Body of pancreas (tissue), 4 donors: Measurements from ENCODE around the gene DNMT3A. TPM values are rescaled to one million over a fixed set of nuclear protein-coding genes. Genes with fewer than 3 reads are reported as not detected.

Experiments used
- ATAC-seq: fragments of 150-250 bp; one replicate; pipeline ENCODE4 v1.9.1; 2016
- DNase-seq, 4 donors: peaks; one replicate each; pipeline ENCODE4 v3.0.0-alpha.2; 2019
- H3K27ac ChIP-seq, 4 donors: fragments of 200-600 bp; sonication (generic); 1 replicate in 3 of 4; 2 replicates in 1 of 4; pipeline versions ENCODE4 v1.5.1 to v1.6.1; 2016 to 2019; ENCODE audit warnings: mild to moderate bottlenecking in 1 of 4, mixed read lengths in 1 of 4, moderate library complexity in 1 of 4
- H3K27me3 ChIP-seq, 2 donors: fragments of 200-600 bp; sonication (generic); one replicate each; pipeline ENCODE4 v1.6.0; 2016; ENCODE audit warnings: mild to moderate bottlenecking in 1 of 2
- H3K36me3 ChIP-seq, 2 donors: fragments of 200-600 bp; sonication (generic); replicated peaks in 1 of 2; 2 replicates each; pipeline ENCODE4 v1.5.1; 2016; ENCODE audit warnings: low read depth in 2 of 2; ENCODE audit not compliant: insufficient read depth in 1 of 2
- H3K4me1 ChIP-seq: fragments of 200-600 bp; sonication (generic); one replicate; pipeline ENCODE4 v1.6.0; 2016
- H3K4me3 ChIP-seq, 2 donors: fragments of 200-600 bp; sonication (generic); 1 replicate in 1 of 2; 2 replicates in 1 of 2; pipeline ENCODE4 v1.5.1; 2016 to 2019
- H3K9me3 ChIP-seq, 3 donors: fragments of 200-600 bp; sonication (generic); 1 replicate in 2 of 3; 2 replicates in 1 of 3; pipeline ENCODE4 v1.5.1; 2016
- CTCF ChIP-seq, 7 experiments: fragments of 450-650 bp in 4 of 7; fragments of 200-600 bp in 3 of 7; sonication (generic) in 3 of 7; IDR thresholded peaks; one replicate each; pipeline ENCODE4 v1.5.1; 2016 to 2019; ENCODE audit warnings: antibody characterized with exemption in 7 of 7
- POLR2A ChIP-seq, 3 donors: fragments of 450-650 bp; IDR thresholded peaks; one replicate each; pipeline ENCODE4 v1.6.1; 2016; ENCODE audit warnings: antibody characterized with exemption in 3 of 3, mild to moderate bottlenecking in 2 of 3
- WGBS, 2 donors: methylation state at CpG; one replicate each; pipeline ENCODE4 v1.1.5; 2017; 5-methylcytosine and 5-hydroxymethylcytosine counted together
- intact Hi-C: fragments of 100-400 bp; cut with DNase I; formaldehyde crosslinking; loops from one replicate; pipeline ENCODE4 v1.15.1; 2023
- total RNA-seq, 2 donors: library from RNA; depleted of rRNA; stranded (reverse); fragments of >200 nt; gene quantifications; one replicate each; pipeline ENCODE4 v1.1.0, GENCODE V29; 2016

The DNMT3A gene
- total RNA-seq, 2 donors from 2014 or later: 18.7 to 27.4 TPM

- TF ChIP-seq CTCF (IDR thresholded peaks at IDR 0.05): no peak
- no peak for TF ChIP-seq POLR2A (IDR thresholded peaks at IDR 0.05)
- WGBS, 2 donors: 86 to 93% methylated on average over 10 of the region's 10 CpGs
- intact Hi-C loops: no loop called here
- no peaks in the 10 kb centered on the region for H3K9me3 ChIP-seq
- peaks cover 0 to 4% of the 10 kb centered on the region in 2 donors for H3K36me3 ChIP-seq
- H3K4me3 ChIP-seq: no peak overlapping the region
- ATAC-seq: no peak
- no peak for DNase-seq
- H3K27me3 ChIP-seq: no peaks in the 10 kb centered on the region
- no peak overlapping the region for H3K27ac ChIP-seq
- no peaks in the 10 kb centered on the region for H3K4me1 ChIP-seq
Observed at GRCh38 chr2:25268139-25268538, 73.6 kb downstream of the DNMT3A start.

- Histone ChIP-seq H3K4me1 (no peaks in the 10 kb centered on the region), H3K36me3 (peaks cover 0 to 4% of the 10 kb centered on the region in 2 donors), H3K9me3 (no peaks in the 10 kb centered on the region), H3K4me3 (no peak overlapping the region), H3K27me3 (no peaks in the 10 kb centered on the region), H3K27ac (no peak overlapping the region)
- TF ChIP-seq POLR2A (IDR thresholded peaks at IDR 0.05) (no peak), CTCF (IDR thresholded peaks at IDR 0.05) (no peak)
- intact Hi-C loops: no loop called here
- no peak for DNase-seq
- ATAC-seq: no peak
Observed at GRCh38 chr2:25266399-25266798, 75.3 kb downstream of the DNMT3A start.

- no peak overlapping the region for H3K4me3 ChIP-seq
- H3K9me3 ChIP-seq: no peaks in the 10 kb centered on the region
- no peaks in the 10 kb centered on the region for H3K27me3 ChIP-seq
- TF ChIP-seq POLR2A (IDR thresholded peaks at IDR 0.05) (no peak), CTCF (IDR thresholded peaks at IDR 0.05) (no peak)
- no peak overlapping the region for H3K27ac ChIP-seq
- WGBS, 2 donors: 88 to 94% methylated on average over 2 of the region's 2 CpGs
- no peaks in the 10 kb centered on the region for H3K4me1 ChIP-seq
- peaks cover 0 to 4% of the 10 kb centered on the region in 2 donors for H3K36me3 ChIP-seq
- DNase-seq (no peak), ATAC-seq (no peak)
- intact Hi-C loops: no loop called here
Observed at GRCh38 chr2:25265802-25266201, 75.9 kb downstream of the DNMT3A start.

- no peak overlapping the region for H3K27ac ChIP-seq
- TF ChIP-seq CTCF (IDR thresholded peaks at IDR 0.05) (no peak), POLR2A (IDR thresholded peaks at IDR 0.05) (no peak)
- no peak overlapping the region for H3K4me3 ChIP-seq
- DNase-seq (no peak), ATAC-seq (no peak)
- intact Hi-C loops: no loop called here
- H3K36me3 ChIP-seq: peaks cover 0 to 4% of the 10 kb centered on the region in 2 donors
- 91 to 96% methylated on average over 6 of the region's 6 CpGs for WGBS, 2 donors
- H3K27me3 ChIP-seq: no peaks in the 10 kb centered on the region
- no peaks in the 10 kb centered on the region for H3K4me1 ChIP-seq
- no peaks in the 10 kb centered on the region for H3K9me3 ChIP-seq
Observed at GRCh38 chr2:25265001-25265400, 76.7 kb downstream of the DNMT3A start.

GRCh38 chr2:25262288-25262687 lies 79.4 kb downstream of the DNMT3A start:
- no peak for ATAC-seq
- Histone ChIP-seq H3K27ac (no peak overlapping the region), H3K4me1 (no peaks in the 10 kb centered on the region), H3K36me3 (no peaks in the 10 kb centered on the region), H3K4me3 (no peak overlapping the region), H3K27me3 (no peaks in the 10 kb centered on the region), H3K9me3 (no peaks in the 10 kb centered on the region)
- no peak for TF ChIP-seq CTCF (IDR thresholded peaks at IDR 0.05)
- TF ChIP-seq POLR2A (IDR thresholded peaks at IDR 0.05): no peak
- 68 to 69% methylated on average over 1 of the region's 1 CpG for WGBS, 2 donors
- no peak for DNase-seq
- intact Hi-C loops: no loop called here
